ENCODE measurements around the gene MUC5AC.
"Not testable (repeated sequence)": the region's sequence is repeated elsewhere in the genome, so short reads cannot be mapped to it uniquely, and the experiment has no call there.

Gene MUC5AC

DNA sequence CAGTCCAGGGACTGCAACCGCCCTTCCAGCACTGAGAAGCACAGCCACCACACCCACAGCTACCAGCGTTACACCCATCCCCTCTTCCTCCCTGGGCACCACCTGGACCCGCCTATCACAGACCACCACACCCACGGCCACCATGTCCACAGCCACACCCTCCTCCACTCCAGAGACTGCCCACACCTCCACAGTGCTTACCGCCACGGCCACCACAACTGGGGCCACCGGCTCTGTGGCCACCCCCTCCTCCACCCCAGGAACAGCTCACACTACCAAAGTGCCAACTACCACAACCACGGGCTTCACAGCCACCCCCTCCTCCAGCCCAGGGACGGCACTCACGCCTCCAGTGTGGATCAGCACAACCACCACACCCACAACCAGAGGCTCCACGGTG is 85.0 kb downstream of the MUC5AC start:
- not testable (repeated sequence) for DNase-seq

GRCh38 chr11:1243521-1243920 is 85.8 kb downstream of the MUC5AC start:
- not testable (repeated sequence) for DNase-seq

DNA sequence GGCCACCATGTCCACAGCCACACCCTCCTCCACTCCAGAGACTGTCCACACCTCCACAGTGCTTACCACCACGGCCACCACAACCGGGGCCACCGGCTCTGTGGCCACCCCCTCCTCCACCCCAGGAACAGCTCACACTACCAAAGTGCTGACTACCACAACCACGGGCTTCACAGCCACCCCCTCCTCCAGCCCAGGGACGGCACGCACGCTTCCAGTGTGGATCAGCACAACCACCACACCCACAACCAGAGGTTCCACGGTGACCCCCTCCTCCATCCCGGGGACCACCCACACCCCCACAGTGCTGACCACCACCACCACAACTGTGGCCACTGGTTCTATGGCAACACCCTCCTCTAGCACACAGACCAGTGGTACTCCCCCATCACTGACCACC is 86.8 kb downstream of the MUC5AC start:
- DNase-seq, result not testable (repeated sequence)

DNA sequence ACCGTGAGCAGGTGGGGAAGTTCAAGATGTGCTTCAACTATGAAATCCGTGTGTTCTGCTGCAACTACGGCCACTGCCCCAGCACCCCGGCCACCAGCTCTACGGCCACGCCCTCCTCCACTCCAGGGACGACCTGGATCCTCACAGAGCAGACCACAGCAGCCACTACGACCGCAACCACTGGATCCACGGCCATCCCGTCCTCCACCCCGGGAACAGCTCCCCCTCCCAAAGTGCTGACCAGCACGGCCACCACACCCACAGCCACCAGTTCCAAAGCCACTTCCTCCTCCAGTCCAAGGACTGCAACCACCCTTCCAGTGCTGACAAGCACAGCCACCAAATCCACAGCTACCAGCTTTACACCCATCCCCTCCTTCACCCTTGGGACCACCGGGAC is 88.0 kb downstream of the MUC5AC start:
- DNase-seq, result not testable (repeated sequence)

GRCh38 chr11:1246301-1246700 is 88.5 kb downstream of the MUC5AC start:
- not testable (repeated sequence) for DNase-seq

DNA sequence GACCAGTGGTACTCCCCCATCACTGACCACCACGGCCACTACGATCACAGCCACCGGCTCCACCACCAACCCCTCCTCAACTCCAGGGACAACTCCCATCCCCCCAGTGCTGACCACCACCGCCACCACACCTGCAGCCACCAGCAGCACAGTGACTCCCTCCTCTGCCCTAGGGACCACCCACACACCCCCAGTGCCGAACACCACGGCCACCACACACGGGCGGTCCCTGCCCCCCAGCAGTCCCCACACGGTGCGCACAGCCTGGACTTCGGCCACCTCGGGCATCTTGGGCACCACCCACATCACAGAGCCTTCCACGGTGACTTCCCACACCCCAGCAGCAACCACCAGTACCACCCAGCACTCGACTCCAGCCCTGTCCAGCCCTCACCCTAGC is 89.3 kb downstream of the MUC5AC start:
- not testable (repeated sequence) for DNase-seq

DNA sequence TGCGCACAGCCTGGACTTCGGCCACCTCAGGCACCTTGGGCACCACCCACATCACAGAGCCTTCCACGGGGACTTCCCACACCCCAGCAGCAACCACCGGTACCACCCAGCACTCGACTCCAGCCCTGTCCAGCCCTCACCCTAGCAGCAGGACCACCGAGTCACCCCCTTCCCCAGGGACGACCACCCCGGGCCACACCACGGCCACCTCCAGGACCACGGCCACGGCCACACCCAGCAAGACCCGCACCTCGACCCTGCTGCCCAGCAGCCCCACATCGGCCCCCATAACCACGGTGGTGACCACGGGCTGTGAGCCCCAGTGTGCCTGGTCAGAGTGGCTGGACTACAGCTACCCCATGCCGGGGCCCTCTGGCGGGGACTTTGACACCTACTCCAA is 91.2 kb downstream of the MUC5AC start:
- DNase-seq, result not testable (repeated sequence)

DNA sequence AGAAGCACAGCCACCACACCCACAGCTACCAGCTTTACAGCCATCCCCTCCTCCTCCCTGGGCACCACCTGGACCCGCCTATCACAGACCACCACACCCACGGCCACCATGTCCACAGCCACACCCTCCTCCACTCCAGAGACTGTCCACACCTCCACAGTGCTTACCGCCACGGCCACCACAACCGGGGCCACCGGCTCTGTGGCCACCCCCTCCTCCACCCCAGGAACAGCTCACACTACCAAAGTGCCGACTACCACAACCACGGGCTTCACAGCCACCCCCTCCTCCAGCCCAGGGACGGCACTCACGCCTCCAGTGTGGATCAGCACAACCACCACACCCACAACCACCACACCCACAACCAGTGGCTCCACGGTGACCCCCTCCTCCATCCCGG is 92.7 kb downstream of the MUC5AC start:
- not testable (repeated sequence) for DNase-seq

Data from activated effector memory CD4-positive, alpha-beta T cell treated with anti-CD3 and anti-CD28 coated beads, Interleukin-2, amount 50 U/mL, for 16 hours (primary cell).